GM19193 (cell line): ENCODE measurements around the gene RABGAP1L.

Experiments
- POLR2A ChIP-seq: IDR thresholded peaks from 4 replicates; pipeline ENCODE4 v1.6.1; 2011; ENCODE audit not compliant: insufficient read depth, insufficient read length; ENCODE audit errors: extremely low read depth

The RABGAP1L gene

DNA sequence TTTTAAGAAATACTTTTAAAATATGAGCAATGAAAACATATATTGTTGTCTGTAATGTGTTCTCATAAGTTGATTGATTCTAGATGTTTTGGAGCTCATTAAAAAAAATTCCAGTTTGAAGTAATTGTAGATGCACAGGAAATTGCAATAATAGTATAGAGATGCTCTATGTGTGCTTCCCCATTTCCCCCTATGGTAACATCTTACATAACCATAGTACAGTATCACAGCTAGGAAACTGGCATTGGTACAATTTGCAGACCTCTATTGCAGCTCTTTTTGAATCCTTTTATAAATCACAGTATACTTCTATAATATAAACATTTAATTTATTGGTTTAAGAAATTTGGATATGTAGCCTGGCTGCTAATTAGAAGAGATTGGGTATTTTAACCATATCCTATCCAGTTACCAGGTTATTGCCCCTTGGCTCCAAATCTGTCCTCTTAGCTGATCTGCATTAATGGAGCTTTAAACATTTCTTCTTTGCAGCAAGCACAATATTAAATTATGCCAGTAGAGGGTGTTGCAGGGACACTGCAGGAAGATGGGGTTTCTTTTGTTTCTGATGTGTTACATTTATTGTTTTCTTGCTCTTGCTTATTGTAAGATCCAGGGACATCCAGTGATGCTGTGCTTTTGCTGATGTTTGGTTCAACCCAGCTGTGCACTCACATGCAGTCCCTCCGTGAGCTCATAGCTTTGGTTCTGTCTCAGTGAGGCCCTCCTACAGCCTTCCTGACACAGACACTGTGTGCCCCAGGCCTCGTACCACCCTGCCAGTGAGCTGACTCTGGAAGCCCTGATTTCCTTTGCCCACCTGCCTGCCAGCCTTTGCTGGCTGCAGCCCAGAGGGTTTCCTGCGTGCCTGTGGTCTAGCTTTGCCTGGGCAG lies 103.3 kb downstream of the RABGAP1L start:
- no peak for TF ChIP-seq POLR2A

DNA sequence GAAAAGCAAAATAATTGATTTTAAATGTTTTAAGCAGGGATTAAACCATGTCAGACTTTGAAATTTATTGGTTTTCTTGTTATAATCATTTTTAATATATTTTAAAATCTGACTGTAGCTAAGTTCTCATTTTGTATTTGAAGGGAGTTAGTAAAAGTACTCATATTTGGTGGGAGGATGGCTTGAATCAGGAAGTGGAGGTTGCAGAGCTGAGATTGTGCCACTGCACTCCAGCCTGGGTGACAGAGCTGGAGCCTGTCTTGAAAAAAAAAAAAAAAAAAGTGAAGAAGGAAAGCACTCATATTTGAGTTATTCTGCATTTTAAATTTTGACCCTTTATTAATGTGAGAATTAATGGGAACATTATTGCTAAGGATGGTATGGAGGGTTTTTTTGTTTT lies 106.0 kb downstream of the RABGAP1L start:
- TF ChIP-seq POLR2A = no peak

DNA sequence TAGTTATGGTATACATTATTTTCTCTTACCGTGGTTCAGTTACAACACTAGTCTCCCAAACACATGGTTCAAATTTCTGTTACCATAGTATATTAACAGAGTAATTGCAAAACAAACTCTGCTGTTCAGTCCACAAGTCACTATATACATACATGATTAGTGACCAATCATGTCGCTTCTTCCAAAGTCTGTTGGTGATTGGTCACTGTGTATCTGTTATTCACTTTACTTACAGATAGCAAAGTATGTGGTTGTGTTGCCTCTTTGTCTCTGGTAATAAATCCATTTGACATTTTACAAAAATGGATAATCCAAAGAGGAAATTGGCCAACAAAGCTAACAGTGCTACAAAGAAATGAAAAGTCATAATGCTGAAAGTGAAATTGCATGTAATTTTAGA lies 107.2 kb downstream of the RABGAP1L start:
- TF ChIP-seq POLR2A = no peak

DNA sequence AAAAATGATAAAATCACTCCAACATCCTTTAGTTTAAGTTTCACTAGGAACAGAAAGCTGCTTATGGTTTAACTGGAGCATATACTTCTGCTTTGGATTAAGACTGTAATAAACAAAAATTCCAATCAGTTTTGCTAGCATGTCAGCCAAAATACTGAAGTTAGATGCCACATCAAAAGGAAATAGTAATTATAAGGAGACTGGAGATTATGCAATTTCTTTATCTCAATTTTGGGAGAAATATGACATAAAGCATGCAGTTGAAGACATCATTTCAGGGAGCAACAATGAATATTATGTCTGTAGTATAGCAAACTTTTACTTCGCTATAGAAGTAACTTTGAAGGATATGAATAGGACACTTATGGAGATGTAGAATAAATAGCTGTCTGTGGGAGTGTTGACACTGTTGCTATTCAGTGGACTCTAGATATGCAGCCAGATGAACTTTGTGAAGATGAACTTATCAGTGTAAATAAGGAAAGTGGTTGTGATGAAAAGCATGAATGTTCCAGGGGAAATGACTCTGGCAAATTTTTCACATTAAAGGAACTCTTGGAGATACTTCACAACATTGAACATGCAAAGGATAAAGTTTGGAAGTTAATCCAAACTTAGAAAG lies 107.8 kb downstream of the RABGAP1L start:
- TF ChIP-seq POLR2A = no peak

DNA sequence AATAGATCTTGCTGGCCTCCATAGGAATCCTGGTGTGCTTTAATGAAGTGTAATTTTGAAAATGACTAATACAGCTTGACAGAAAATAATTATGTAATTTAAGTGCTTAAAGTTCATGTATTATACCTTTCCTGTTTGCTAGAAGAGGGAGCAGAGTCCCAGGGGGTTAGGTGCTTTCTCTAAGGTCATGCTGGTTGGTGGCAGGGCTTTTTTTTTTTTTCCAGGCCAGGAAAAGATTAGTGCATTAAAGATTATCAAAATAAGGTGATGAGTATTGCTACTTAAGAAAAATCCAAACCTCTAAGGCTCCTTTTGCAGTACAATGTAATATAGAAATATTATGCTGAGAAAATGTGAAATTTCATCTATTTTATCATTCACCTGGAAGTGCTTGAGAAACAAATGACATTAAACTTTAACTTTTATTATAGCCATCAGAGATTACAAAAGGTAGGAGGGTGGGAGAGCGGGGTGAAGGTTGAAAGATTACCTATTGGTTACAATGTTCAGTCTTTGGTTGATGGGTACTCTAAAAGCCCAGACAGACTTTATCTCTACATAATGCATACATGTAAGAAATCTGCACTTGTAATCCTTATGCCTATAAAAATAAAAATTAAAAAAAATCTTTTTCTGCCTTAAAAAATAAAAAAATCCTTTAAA lies 110.8 kb downstream of the RABGAP1L start:
- no peak for TF ChIP-seq POLR2A

DNA sequence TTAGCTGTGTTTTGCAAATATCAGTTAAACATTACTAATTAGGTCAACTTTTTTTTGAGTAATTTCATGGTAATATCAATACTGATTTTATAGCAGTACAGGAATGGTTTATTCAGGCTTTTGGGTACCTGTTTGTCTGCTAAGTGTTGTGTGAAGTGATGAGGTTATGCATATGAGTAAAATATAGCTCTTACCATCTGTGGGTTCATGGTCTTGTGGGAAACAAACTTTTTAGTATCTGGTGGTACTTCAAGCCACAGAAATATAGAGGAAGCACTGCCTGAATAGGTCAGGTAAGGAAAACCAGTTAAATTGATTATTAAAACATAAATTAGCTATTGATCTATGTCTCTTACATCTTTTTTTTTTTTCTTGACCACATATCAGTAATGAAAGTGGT lies 113.9 kb downstream of the RABGAP1L start:
- TF ChIP-seq POLR2A = no peak

DNA sequence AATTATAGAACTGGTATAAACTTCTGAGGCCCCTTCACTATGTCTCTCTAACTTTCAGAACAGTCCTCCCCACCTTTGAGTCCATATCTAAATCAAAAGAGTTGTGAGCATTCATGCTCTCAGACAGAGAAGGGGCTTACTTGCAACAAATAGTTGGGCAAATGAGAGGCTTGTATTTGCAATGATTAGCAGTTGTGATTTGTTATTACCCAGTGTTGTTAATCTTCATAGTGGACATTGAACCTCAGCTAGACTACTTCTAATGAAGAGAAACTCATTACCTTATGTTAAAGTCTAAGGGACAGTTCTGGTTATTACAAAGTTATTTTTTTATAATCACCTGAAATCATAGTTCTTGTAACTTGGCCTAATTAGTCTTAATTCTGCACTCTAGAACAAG lies 114.5 kb downstream of the RABGAP1L start:
- TF ChIP-seq POLR2A = no peak

DNA sequence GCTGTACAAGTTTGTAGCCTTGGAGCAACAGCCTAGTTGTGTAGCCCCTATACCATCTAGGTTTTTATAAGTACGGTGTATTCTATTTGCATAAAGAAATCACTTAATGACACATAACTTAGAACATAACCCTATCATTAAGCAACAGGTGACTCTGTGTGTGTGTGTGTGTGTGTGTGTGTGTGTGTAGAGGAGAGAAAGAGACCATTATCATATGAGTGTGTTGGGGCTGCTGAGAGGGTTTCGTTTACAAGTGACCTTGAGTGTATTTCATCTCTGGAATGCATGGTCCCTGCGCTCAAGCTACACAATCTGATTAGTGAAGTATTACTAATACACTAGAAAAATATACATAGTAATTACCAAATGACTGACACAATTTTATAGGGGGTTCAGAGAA lies 115.1 kb downstream of the RABGAP1L start:
- TF ChIP-seq POLR2A = no peak

DNA sequence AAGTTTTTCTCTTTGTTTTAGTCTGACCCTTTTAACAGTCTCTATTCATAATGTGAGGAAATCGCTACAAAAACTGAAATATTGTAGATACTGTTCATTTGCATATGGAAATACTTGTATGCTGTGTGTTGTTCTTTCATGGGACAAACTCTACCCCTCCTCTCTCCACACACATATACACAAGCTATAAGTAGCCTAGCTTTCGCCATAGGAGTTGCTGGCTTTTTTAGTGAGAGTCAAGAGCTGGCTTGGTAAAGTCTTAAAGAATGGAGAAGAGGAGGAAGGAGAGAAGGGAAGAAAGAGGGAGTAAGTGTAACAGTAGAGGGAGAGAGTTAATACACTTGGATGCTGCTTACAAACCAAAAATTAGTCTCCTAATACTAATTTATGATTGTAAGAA lies 115.6 kb downstream of the RABGAP1L start:
- no peak for TF ChIP-seq POLR2A

DNA sequence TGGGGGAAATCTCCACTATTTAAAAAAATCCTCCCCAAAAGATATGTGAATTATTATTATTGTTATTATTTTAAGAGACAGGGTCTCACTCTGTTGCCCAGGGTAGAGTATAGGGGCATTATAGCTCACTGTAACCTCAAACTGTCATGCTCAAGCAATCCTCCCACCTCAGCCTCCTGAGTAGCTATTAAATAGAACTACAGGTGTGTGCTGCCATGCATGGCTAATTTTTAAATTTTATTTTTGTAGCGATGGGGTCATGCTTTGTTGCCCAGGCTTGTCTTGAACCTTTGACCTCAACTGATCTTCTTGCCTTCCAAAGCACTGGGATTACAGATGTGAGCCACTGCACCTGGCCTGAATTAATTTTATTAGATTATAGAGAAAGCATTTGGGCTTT lies 116.8 kb downstream of the RABGAP1L start:
- TF ChIP-seq POLR2A = no peak

DNA sequence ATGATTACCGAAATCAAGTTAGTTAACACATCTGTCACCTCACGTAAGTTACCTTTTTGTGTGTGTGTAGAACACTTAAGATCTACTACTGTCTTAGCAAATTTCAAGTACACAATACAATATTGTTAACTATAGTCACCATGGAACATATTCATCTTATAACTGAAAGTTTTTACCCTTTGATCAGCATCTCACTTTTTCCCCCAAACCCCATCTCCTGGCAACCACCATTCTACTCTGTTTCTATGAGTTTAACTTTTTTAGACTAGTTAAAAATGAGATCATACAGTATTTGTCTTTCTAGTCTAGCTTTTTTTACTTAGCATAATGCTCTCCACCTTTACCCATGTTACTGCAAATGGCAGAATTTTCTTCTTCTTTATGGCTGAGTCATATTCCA lies 124.7 kb downstream of the RABGAP1L start:
- no peak for TF ChIP-seq POLR2A

DNA sequence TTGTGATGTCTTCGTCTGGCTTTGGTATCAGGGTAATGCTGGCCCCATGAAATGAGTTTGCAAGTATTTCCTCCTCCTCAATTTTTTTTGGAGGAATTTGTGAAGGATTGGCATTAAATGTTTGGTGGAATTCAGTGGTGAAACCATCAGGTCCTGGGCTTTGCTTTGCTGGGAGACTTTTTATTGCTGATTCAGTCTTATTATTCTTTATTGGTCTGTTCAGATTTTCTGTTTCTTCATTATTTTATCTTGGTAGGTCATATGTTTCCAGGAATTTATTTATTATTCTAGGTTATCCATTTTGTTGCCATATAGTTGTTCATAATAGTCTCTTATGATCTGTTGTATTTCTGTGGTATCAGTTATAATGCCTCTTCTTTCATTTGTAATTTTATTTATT lies 126.7 kb downstream of the RABGAP1L start:
- TF ChIP-seq POLR2A = no peak

DNA sequence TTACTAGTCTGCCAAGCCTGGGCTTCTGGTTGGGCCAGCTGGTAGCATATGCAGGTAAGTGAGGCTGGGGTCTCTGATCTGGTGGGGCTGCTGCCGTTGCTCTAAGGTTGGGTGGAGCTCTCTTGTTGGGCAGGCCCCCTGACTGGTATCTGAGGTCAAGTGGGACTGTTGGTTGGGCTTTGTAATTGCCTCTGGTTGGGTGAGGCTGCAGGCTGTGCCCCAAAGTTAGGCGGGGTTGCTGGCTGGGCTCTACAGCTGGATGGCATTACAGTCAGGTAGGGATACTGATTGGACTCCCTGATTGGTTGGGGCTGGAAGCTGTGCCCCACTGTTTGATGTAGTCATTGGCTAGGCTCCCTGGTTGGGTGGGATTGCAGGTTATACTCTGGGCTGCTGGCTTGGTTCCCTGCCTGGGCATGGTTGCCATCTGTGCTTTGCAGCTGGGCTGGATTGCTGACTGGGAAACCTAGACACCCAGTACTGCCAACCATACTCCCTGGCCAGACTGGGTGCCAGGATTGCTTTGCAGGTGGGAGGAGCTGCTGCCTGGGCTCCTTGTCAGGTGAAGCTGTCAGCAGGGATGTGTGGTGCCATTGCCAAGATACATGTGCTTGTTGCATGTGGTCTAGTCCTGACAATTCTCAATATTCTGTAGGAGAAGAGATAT lies 130.5 kb downstream of the RABGAP1L start:
- no peak for TF ChIP-seq POLR2A

DNA sequence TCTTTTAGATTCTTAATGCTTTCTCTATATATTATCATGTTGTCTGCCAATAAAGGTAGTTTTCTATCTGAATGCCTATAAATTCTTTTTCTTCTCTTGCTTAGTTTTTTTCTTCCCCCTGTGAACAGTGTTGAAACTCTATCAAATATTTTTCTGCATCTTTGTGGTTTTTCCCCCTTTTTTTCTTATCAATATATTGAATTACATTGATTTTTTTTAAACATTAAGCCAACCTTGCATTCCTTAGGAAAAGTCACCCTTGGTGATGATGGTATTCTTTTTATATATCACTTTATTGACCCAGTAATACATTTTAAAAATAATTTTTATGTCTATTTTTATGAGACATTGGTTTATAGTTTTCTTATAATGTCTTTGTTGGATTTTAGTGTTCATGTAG lies 131.7 kb downstream of the RABGAP1L start:
- no peak for TF ChIP-seq POLR2A

DNA sequence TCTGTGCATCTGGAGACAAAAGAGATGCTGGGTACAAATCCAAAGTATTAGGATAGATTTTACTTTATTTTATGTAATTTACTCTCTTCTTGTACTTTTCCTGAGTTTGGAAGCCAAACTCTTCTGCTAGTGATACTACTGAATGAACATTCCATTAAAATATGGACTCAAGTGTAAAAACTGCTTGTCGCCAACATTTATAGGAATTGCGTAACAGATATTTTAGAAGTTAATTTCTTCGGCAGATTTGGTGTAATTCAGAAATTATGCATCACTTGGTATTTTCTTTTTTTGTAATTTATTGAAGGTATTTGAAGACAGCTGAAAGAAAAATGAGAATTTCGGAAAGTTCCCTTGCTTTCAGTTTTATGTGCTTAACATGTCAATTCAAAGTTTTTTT lies 137.0 kb downstream of the RABGAP1L start:
- no peak for TF ChIP-seq POLR2A

DNA sequence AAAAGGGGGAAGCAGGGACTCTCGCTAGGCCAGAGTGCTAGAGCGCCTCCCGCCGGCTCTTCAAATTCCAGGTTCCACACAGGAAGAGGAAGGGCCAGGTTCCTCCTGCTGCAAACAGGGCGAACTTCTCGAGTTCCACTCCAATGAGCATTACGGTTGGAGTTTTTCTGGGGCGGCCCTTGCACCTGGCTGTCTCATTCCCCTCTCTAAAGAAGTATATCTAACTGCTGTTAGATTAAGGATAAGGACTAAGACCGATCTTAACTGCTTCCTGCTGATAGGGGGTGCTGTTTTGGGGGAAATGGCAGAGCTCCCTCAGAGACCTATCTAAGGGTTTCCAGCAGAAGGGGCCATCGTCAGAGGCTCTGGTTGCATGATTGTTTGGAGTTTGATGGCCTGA lies 138.0 kb downstream of the RABGAP1L start:
- TF ChIP-seq POLR2A = no peak
